Cerebellar nuclear complex (tissue), 1 donor: Measurements from ENCODE around the gene MBD3.

ENCODE experiments used
- DNase-seq, 2 experiments: peaks; one replicate each; lab custom pipeline; 2025; lab: John Stamatoyannopoulos, UW

The MBD3 gene

DNA sequence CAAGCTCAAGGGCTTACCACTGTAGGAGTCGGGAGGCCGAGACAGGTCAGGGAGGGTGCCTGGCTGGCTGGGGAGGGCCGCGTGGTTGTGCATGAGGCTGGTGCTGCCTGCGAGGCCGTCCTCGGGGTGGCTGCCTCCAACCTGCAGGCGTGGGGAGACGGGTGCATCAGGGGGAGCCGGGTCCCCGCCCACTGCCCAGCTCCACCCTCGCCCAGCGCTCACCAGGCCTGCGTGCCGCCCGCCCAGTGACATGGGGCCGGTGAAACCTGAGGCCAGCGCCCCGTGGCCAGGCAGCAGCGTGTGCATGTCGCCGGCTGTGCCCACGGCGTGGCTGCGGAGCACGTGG lies 26.4 kb upstream of the MBD3 start:
- no peak for DNase-seq

DNA sequence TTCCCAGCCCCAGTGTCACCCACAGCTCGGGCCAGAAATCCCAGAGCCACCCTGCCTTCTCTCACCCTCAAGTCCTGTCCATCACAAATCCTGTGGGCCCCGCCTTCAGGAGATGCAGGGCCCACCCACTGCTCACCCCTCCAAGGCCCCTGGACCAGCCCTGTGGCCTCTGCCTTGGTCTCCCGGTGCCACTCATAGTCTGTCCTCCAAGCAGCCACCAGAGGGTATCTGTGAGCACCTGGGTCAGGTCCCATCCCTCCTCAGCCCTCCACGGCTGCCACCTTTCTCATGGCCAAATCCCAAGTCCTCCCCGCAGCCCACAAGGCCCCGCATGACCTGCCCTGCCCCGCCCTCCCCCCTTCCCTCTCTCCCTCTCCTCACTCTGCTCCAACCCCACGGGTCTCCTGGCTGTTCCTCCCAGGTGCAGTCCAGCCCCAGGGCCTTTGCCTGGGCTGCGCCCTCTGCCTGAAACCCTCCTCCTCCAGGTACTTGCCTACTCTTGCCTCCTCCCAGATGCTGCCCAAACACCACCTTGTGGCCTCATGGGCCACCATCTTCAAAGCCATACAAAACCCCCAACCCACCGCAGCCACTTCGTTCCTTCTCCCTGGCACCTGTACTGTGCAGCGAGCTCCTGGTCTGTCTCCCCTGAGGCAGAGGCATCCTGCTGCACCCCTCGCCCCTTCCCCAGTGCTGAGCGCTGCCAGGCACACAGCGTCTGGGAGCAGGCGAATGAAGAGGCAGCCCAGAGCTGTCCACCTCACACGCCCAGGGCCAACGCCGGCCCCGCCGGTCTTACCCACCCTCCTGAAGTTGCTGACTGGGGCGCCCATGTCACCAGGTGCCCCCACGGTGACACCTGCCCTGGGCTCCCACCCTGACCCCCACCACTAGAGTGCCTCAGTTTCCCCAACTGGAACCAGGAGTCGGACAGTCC lies 25.8 kb upstream of the MBD3 start:
- DNase-seq = no peak

DNA sequence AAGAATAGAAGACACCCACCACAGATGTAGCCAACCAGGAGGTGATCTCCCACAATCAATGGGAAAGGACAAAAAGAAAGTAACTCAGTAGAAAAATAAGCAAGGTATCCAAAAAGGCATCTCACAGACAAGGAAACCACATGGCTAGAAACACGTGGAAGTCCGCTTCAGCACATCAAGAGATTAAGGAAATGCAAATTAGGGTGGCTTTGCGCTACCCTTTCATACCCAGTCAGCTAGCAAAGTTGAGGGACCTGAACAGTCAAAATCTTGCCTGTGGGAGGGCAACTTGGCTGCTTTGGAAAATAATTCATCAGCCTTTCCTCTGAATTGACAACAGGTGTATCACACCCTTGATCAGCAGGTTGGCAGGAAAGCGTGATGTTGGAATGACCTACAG lies 24.2 kb upstream of the MBD3 start:
- DNase-seq = no peak

- DNase-seq = no peak
Measured at GRCh38 chr19:1616396-1616795, 23.7 kb upstream of the MBD3 start.

GRCh38 chr19:1615156-1615765 lies 22.6 kb upstream of the MBD3 start:
- DNase-seq = no peak

DNA sequence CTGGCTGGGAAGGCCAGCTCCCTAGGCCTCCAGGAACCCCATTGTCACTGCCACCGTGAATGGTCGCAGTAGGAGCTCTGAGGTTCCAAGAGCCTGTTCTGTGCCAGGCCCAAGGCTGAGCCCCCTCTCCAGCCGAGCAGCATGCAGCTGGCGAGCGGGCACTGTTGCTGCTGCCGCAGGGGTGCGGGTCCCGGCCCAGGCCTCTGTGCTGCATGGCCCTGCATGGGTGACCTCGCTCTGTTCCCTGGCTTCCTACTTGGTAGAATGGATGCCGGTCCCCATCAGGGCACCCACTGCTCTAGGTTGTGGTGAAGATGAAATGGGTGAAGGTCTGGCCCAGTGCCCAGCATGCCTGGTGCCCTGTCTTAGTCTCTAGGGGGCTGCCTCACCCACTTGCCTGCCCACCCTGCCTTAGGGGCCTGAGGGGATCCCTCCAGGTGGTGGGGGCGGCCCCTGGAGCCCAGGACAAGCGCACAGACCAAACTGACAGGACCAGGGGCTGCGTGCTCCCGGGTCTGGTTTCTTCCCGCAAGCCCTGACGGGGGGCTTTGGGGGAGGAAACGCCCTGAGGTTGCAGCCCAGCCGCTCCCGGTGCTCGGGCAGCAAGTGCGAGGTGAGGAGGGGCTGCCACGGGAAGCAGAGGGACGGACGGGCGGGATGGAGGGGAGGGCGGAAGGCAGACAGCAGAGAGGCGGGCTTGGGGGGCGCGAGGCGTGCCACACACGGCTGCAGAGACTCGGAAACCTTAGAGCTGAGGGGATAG lies 21.3 kb upstream of the MBD3 start:
- no peak for DNase-seq

DNA sequence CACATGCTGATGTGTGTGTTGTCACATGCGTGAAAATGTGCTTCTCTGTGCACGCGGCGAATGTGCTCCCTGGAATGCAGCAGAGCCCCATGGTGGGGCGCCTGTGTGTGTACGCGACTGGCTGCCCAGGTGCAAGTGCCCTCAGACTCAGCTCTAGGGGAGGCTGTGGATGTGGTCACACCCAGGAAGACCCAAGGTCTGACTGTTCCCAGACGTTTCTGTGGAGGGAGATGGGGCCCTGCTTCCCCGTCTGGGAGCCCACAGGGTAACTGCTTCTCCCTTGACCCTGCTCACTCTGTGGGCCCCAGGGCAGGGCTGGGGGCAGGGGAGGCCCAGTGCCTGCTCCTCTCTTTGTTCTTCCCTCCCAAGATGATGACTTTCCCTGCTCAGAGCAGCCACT lies 20.5 kb upstream of the MBD3 start:
- DNase-seq = no peak

DNA sequence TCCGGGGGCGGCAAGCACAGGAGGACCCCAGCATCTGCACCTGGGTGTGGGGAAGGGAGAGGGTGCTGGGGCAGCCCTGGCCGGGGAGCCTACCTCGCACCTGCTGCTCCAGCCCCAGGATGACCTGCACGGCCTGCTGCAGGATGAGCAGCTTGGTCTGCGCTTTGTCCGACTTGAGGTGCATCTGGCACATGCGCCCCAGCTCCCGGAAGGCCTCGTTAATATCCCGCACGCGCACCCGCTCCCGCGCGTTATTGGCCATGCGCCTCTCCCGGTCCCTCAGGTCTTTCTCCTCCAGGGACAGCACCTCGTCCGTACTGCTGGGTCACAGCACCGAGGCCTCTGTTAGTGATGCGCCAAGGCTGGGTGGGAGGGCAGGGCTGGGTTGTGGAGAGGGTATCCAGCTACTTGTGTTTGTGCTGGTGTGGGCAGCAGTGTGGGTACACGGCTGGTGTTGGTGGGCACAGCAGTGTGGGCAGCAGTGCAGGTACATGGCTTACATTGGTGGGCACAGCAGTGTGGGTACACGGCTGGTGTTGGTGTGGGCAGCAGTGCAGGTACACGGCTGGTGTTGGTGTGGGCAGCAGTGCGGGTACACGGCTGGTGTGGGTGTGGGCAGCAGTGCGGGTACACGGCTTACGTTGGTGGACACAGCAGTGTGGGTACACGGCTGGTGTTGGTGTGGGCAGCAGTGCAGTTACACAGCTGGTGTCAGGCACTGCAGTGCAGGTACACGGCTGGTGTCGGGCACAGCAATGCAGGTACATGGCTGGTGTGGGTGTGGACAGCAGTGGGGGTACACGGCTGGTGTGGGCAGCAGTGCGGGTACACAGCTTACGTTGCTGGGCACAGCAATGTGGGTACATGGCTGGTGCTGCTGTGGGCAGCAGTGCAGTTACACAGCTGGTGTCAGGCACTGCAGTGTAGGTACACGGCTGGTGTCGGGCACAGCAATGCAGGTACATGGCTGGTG lies 19.7 kb upstream of the MBD3 start:
- DNase-seq = no peak

DNA sequence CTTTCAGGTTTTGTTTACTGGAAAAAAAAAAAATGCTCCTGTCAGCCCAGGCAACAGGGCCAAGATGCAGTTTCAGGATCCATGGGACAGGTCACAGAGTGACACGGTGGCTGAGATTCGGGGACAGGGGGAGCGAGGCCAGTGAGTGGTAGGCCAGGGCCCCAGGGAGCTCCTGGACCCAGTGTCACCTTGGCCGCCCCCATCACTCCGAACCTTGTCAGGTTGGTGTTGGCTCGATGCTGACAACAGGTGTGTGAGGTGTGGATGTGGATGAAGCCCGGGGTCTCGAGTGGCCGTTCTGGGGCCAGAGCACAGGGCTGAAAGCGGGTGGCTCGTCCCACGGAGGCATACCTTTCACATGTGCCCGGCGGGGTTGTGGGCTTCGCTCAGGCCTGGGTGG lies 18.7 kb upstream of the MBD3 start:
- no peak for DNase-seq

GRCh38 chr19:1610579-1610978 lies 17.9 kb upstream of the MBD3 start:
- DNase-seq = no peak

- no peak for DNase-seq
Measured at GRCh38 chr19:1609680-1610474, 17.2 kb upstream of the MBD3 start.

DNA sequence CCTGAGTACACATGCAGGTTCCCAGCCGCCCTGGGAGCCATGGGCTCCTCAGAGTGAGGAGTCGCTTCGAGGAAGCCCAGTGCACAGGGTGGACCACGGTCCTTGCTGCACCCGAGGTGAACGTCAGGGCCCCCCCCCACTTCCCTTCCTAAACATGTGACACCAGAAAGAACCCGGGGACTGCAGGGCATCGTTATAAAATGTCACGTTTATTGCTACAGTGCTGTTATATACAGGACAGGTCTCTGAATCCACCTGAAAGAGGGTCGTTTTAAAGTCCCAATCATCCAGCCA lies 16.4 kb upstream of the MBD3 start:
- DNase-seq = no peak

- DNase-seq = no peak
Measured at GRCh38 chr19:1608359-1609102, 15.9 kb upstream of the MBD3 start.

- DNase-seq = no peak
Measured at GRCh38 chr19:1606138-1606651, 13.5 kb upstream of the MBD3 start.

DNA sequence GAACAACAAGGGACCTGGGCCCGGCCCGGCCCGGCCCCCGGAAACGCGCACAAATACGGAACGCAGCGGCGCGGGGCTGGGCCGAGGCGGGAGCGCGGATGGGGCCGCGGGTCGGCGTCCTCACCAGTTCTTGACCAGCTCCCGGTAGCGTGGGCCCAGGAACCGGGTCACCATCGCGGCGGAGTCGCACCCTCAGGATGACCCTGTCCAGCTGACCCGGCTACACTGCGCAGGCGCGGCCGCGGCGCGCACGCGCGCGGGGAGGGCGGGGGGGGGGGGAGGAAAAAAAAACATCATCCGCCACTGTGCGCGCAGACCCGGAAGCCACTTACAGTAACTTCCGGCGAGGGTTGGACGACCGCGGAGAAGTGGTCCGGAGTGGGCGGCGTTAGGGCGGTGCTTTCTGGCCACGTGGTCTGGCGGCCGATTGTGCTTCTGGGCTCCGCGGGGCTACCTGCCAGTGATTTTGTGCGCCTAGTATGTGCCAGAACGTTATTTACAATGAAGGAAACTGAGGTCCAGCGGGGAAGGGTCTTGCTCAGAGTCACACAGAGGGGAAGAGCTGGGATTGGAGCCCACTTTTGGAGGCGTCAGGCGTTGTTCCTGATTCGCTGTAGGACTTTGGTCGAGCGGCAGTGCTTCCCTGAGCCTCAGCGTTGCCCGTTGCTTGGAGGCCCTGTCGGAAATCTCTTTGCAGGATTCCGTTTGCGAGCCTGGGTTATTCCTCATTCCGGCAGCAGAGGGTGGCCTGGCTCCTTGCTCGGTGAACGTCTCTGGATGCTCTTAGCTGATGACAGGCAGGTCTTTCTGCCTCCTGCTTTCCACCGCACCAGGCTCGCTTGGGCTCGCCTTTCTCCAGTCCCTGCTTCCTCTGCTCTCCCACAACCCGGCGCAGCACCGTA lies 12.8 kb upstream of the MBD3 start, which contains the start of gene UQCR11:
UQCR11 (minus strand) TSS at position 227 of the 902 bp plus-strand sequence; CDS start at position 174, 53 bp downstream.
- DNase-seq = peak; percentile 63 to 88

DNA sequence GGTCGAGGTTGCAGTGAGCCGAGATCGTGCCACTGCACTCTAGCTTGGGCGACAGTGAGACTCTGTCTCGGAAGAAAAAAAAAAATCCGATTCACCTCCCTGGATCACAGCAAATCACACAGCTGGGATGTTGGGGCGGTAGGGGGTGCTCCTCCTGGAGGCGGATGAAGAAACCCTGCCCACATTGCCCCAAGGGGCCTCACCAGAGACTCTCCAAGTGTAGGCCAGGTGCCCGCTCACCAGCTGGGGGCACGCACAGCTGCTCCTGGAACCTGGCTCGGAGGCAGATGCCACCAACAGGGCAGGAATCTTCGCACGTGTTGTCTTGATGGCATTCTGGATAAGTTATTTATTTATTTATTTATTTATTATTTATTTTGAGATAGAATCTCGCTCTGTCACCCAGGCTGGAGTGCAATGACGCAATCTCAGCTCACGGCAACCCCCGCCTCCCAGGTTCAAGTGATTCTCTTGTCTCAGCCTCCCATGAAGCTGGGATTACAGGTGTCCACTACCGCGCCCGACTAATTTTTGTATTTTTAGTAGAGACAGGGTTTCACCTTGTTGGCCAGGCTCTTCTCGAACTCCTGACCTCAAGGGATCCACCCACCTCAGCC lies 9.5 kb upstream of the MBD3 start:
- DNase-seq = no peak

DNA sequence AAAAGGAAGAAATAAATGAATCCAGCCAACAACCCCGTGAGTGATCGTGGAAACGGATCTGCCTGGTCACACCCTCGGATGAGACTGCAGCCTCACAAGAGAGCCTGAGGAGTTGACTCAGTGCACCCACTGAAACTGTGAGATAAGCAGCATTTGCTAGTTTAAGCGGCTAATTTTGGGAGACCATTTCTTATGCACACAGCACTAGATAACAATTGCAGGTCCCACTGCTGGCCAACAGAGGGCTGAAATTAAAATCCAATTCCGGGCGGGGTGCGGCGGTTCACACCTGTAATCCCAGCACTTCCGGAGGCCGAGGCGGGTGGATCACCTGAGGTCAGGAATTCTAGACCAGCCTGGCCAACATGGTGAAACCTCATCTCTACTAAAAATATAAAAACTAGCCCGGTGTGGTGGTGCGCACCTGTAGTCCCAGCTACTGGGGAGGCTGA lies 9.0 kb upstream of the MBD3 start:
- DNase-seq = no peak

DNA sequence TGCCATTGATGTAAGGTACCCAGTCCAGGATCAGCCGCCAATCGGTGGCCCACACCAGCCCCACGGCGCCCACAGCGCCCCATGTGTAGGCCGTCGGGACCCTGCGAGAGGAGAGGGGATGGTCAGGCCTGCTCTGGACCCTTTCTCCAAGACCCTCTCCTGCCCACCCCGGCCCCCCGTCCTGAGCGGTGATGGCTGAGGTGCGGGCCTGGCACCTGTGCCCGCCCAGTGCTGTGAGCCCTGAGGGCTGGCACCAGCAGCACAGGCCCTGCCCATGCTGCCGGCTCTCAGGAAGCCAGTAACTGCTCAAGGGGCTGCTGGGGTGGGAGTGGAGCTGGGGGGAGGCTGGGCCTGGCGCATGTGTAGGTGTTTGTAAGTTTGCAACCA lies 6.8 kb upstream of the MBD3 start:
- no peak for DNase-seq
